ACC112 (cell line): Measurements from ENCODE around the gene TMEM52.

ENCODE experiments used
- H2AFZ ChIP-seq: fragments of 200-600 bp; sonication (generic); one replicate; pipeline ENCODE4 v1.6.0; 2017; ENCODE audit warnings: antibody characterized with exemption, low read length; ENCODE audit not compliant: unreplicated experiment
- H3K27ac ChIP-seq: fragments of 200-600 bp; sonication (generic); 2 replicates; pipeline ENCODE4 v1.5.1; 2014; ENCODE audit warnings: low read depth, mild to moderate bottlenecking, antibody characterized with exemption, low read length, moderate library complexity
- H3K27me3 ChIP-seq: fragments of 200-600 bp; sonication (generic); 2 replicates; pipeline ENCODE4 v1.6.1; 2014; ENCODE audit warnings: mild to moderate bottlenecking, antibody characterized with exemption, low read length, moderate library complexity, mixed read lengths; ENCODE audit not compliant: insufficient read depth
- H3K36me3 ChIP-seq: fragments of 200-600 bp; sonication (generic); 2 replicates; pipeline ENCODE4 v1.6.1; 2016; ENCODE audit warnings: mild to moderate bottlenecking, antibody characterized with exemption, low read length, moderate library complexity, mixed read lengths; ENCODE audit not compliant: insufficient read depth
- H3K4me1 ChIP-seq: fragments of 200-600 bp; sonication (generic); one replicate; pipeline ENCODE4 v1.6.1; 2016; ENCODE audit warnings: low read length, mixed read lengths; ENCODE audit not compliant: insufficient read depth, unreplicated experiment, control insufficient read depth
- H3K4me3 ChIP-seq: fragments of 200-600 bp; sonication (generic); 2 replicates; pipeline ENCODE4 v1.5.1; 2014; ENCODE audit warnings: mild to moderate bottlenecking, low read depth, low read length
- H3K79me2 ChIP-seq: fragments of 200-600 bp; sonication (generic); one replicate; pipeline ENCODE4 v1.6.0; 2016; ENCODE audit warnings: low read length; ENCODE audit not compliant: control insufficient read depth, unreplicated experiment, insufficient read depth

Gene TMEM52

GRCh38 chr1:1920608-1921458 is 1.8 kb upstream of the TMEM52 start:
- no peak overlapping the region for H3K4me3 ChIP-seq
- no peak overlapping the region for H3K27ac ChIP-seq
- H3K36me3 ChIP-seq, result no peaks in the 10 kb centered on the region
- H3K4me1 ChIP-seq, result peaks cover 4% of the 10 kb centered on the region
- peaks cover 6% of the 10 kb centered on the region; the same call in 1 of the 2 replicates for H3K27me3 ChIP-seq
- no peaks in the 10 kb centered on the region for H3K79me2 ChIP-seq
- H2AFZ ChIP-seq, result no peak overlapping the region

GRCh38 chr1:1920057-1920607 is 1.1 kb upstream of the TMEM52 start:
- Histone ChIP-seq H3K79me2 (no peaks in the 10 kb centered on the region), H2AFZ (no peak overlapping the region), H3K27me3 (peaks cover 6% of the 10 kb centered on the region; the same call in 1 of the 2 replicates), H3K4me3 (no peak overlapping the region), H3K4me1 (peaks cover 4% of the 10 kb centered on the region), H3K27ac (no peak overlapping the region), H3K36me3 (no peaks in the 10 kb centered on the region)

GRCh38 chr1:1919304-1920056 is 401 bp upstream of the TMEM52 start:
- peaks cover 4% of the 10 kb centered on the region for H3K4me1 ChIP-seq
- peaks cover 6% of the 10 kb centered on the region; the same call in 1 of the 2 replicates for H3K27me3 ChIP-seq
- no peaks in the 10 kb centered on the region for H3K79me2 ChIP-seq
- peak overlapping the region; percentile 79 for H3K4me3 ChIP-seq
- no peaks in the 10 kb centered on the region for H3K36me3 ChIP-seq
- no peak overlapping the region for H3K27ac ChIP-seq
- H2AFZ ChIP-seq, result peak overlapping the region; percentile 81

- no peaks in the 10 kb centered on the region for H3K79me2 ChIP-seq
- H3K36me3 ChIP-seq, result no peaks in the 10 kb centered on the region
- H3K27me3 ChIP-seq, result peaks cover 6% of the 10 kb centered on the region; the same call in 1 of the 2 replicates
- H2AFZ ChIP-seq, result no peak overlapping the region
- no peak overlapping the region for H3K27ac ChIP-seq
- peak overlapping the region; percentile 79 for H3K4me3 ChIP-seq
- peaks cover 4% of the 10 kb centered on the region for H3K4me1 ChIP-seq
Measured at GRCh38 chr1:1917995-1918900, 831 bp downstream of the TMEM52 start.

GRCh38 chr1:1917304-1917976 is 1.6 kb downstream of the TMEM52 start:
- H3K4me1 ChIP-seq, result peaks cover 4% of the 10 kb centered on the region
- H2AFZ ChIP-seq, result no peak overlapping the region
- H3K27ac ChIP-seq, result no peak overlapping the region
- peaks cover 6% of the 10 kb centered on the region; the same call in 1 of the 2 replicates for H3K27me3 ChIP-seq
- H3K79me2 ChIP-seq, result no peaks in the 10 kb centered on the region
- no peak overlapping the region for H3K4me3 ChIP-seq
- no peaks in the 10 kb centered on the region for H3K36me3 ChIP-seq

GRCh38 chr1:1916851-1917251 is 2.2 kb downstream of the TMEM52 start:
- H3K4me1 ChIP-seq, result peaks cover 4% of the 10 kb centered on the region
- H3K4me3 ChIP-seq, result no peak overlapping the region
- no peaks in the 10 kb centered on the region for H3K36me3 ChIP-seq
- peaks cover 6% of the 10 kb centered on the region; the same call in 1 of the 2 replicates for H3K27me3 ChIP-seq
- H2AFZ ChIP-seq, result no peak overlapping the region
- H3K27ac ChIP-seq, result no peak overlapping the region
- H3K79me2 ChIP-seq, result no peaks in the 10 kb centered on the region

- peaks cover 4% of the 10 kb centered on the region for H3K4me1 ChIP-seq
- H2AFZ ChIP-seq, result no peak overlapping the region
- no peaks in the 10 kb centered on the region for H3K79me2 ChIP-seq
- peaks cover 6% of the 10 kb centered on the region; the same call in 1 of the 2 replicates for H3K27me3 ChIP-seq
- H3K4me3 ChIP-seq, result no peak overlapping the region
- H3K27ac ChIP-seq, result no peak overlapping the region
- H3K36me3 ChIP-seq, result no peaks in the 10 kb centered on the region
Measured at GRCh38 chr1:1915911-1916840, 2.9 kb downstream of the TMEM52 start.

- no peak within 1 kb of the TSS for H3K4me3 ChIP-seq
- H3K79me2 ChIP-seq, result no peaks in the 10 kb centered on the region
- H3K4me1 ChIP-seq, result peaks cover 4% of the 10 kb centered on the region
- no peak within 1 kb of the TSS for H3K27ac ChIP-seq
- peaks cover 6% of the 10 kb centered on the region; the same call in 1 of the 2 replicates for H3K27me3 ChIP-seq
- H2AFZ ChIP-seq, result no peak within 1 kb of the TSS
- H3K36me3 ChIP-seq, result no peaks in the 10 kb centered on the region
Measured at GRCh38 chr1:1914971-1915692, 3.9 kb downstream of the TMEM52 start, which contains the start of gene CALML6. Gene CALML6 (plus strand): TSS chr1:1915260. CDS start chr1:1915281, 21 bp downstream.
